GM21423 (cell line): ENCODE data around the gene RASA3.

Experiments used
- ATAC-seq: cut with Tn5 transposase; IDR thresholded peaks from one replicate; pipeline ENCODE4 v1.9.1; 2021; ENCODE audit warnings: mild to moderate bottlenecking, moderate library complexity; ENCODE audit not compliant: unreplicated experiment

The RASA3 gene

GRCh38 chr13:113973218-113974164 lies 158.9 kb downstream of the RASA3 start, which contains the start of gene C13orf46:
Gene C13orf46 (minus strand): TSS chr13:113974076. CDS start chr13:113973997, 79 bp downstream.
- no peak for ATAC-seq

- ATAC-seq, result no peak
These were observed 159.8 kb downstream of the RASA3 start for GRCh38 chr13:113972451-113973217.

- ATAC-seq, result no peak
These were observed 160.8 kb downstream of the RASA3 start for GRCh38 chr13:113971471-113972231.

GRCh38 chr13:113970810-113971470 lies 161.5 kb downstream of the RASA3 start:
- ATAC-seq, result no peak

- ATAC-seq, result no peak
These were observed 162.3 kb downstream of the RASA3 start for GRCh38 chr13:113969973-113970611.

GRCh38 chr13:113969311-113969972 lies 163.0 kb downstream of the RASA3 start:
- ATAC-seq, result no peak

- ATAC-seq, result no peak
These were observed 163.7 kb downstream of the RASA3 start for GRCh38 chr13:113968463-113969310.

- ATAC-seq, result no peak
These were observed 164.5 kb downstream of the RASA3 start for GRCh38 chr13:113967729-113968462.

- ATAC-seq, result no peak
These were observed 165.2 kb downstream of the RASA3 start for GRCh38 chr13:113967206-113967720.

GRCh38 chr13:113965968-113966884 lies 166.2 kb downstream of the RASA3 start:
- no peak for ATAC-seq

- ATAC-seq, result no peak
These were observed 167.0 kb downstream of the RASA3 start for GRCh38 chr13:113965383-113965874.

- ATAC-seq, result no peak
These were observed 168.0 kb downstream of the RASA3 start for GRCh38 chr13:113964251-113964995.

GRCh38 chr13:113963376-113963775 lies 169.0 kb downstream of the RASA3 start:
- ATAC-seq, result no peak

- no peak for ATAC-seq
These were observed 169.4 kb downstream of the RASA3 start for GRCh38 chr13:113962975-113963374.

- no peak for ATAC-seq
These were observed 170.0 kb downstream of the RASA3 start for GRCh38 chr13:113962386-113962785.
